ENCODE data around the gene CNGB1. TPM values are rescaled to one million over a fixed set of nuclear protein-coding genes. Genes with fewer than 3 reads are reported as not detected.
A peak's percentile ranks its signal among the peaks of the same experiment; 100 is the strongest.

The CNGB1 gene
- total and polyA plus RNA-seq, 2 of the 13 experiments (the other 11 are each of a cell fraction or from before 2014, with no cell fraction given) = 0.02 to 0.15 TPM

DNA sequence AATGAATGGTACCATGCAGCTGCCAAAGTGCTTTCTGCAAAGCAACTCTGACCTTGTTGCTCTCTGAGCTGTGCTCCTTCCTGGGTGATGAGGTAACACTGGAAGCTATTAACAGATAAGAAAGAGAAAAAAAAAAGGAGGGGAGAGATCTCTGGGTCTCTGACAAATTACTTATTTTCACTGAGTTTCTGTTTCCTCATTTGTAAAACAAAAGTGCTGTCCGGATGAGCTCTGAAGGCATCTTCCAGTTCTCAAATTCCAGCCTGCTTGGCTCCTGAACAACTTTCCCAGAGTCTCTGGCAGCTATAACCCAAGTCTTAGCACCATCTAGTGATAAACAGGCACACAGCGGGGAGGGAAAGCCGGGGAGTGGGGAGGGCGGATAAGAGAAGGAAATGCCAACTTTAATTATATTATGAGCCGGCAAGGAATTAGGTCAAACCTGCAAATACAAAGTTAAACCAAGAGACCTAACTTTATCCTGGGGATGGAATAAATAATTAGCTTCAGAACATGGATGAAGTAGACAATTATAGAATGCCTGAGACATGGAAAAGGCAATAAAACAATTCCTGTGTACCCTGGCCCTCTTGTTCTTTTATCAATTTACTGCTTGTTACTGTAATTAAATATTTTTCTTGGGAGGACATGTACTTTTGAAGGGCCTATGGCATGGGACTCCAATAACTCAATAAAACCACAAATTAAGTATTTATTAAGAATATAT lies 107.3 kb downstream of the CNGB1 start (continued):
- TF ChIP-seq, protein P1, sequence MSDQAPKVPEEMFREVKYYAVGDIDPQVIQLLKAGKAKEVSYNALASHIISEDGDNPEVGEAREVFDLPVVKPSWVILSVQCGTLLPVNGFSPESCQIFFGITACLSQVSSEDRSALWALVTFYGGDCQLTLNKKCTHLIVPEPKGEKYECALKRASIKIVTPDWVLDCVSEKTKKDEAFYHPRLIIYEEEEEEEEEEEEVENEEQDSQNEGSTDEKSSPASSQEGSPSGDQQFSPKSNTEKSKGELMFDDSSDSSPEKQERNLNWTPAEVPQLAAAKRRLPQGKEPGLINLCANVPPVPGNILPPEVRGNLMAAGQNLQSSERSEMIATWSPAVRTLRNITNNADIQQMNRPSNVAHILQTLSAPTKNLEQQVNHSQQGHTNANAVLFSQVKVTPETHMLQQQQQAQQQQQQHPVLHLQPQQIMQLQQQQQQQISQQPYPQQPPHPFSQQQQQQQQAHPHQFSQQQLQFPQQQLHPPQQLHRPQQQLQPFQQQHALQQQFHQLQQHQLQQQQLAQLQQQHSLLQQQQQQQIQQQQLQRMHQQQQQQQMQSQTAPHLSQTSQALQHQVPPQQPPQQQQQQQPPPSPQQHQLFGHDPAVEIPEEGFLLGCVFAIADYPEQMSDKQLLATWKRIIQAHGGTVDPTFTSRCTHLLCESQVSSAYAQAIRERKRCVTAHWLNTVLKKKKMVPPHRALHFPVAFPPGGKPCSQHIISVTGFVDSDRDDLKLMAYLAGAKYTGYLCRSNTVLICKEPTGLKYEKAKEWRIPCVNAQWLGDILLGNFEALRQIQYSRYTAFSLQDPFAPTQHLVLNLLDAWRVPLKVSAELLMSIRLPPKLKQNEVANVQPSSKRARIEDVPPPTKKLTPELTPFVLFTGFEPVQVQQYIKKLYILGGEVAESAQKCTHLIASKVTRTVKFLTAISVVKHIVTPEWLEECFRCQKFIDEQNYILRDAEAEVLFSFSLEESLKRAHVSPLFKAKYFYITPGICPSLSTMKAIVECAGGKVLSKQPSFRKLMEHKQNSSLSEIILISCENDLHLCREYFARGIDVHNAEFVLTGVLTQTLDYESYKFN (CRISPR knock-in tag; conservative IDR thresholded peaks at IDR 0.05) = 0 out of 2 replicates have a peak, but pooled peaks have one; percentile 4
- TF ChIP-seq ZNF75D (CRISPR knock-in tag; IDR thresholded peaks at IDR 0.05; ENCODE audit: borderline replicate concordance) (no peak), ETV6 (CRISPR knock-in tag; conservative IDR thresholded peaks at IDR 0.05) (no peak), FOXO1 (CRISPR knock-in tag; IDR thresholded peaks at IDR 0.05) (peak; percentile 18; the same call in 1 of the 2 replicates), YEATS4 (CRISPR knock-in tag; IDR thresholded peaks at IDR 0.05; ENCODE audit: borderline replicate concordance) (no peak), MZF1 (CRISPR knock-in tag; IDR thresholded peaks at IDR 0.05; ENCODE audit: borderline replicate concordance) (no peak), CEBPB (IDR thresholded peaks at IDR 0.05; ENCODE audit: borderline replicate concordance, low read depth, low read length) (no peak), WIZ (CRISPR knock-in tag; IDR thresholded peaks at IDR 0.05) (no peak), MEIS1 (CRISPR knock-in tag; IDR thresholded peaks at IDR 0.05; ENCODE audit: borderline replicate concordance) (no peak), ZNF569 (CRISPR knock-in tag; IDR thresholded peaks at IDR 0.05; ENCODE audit: borderline replicate concordance) (peak; percentile 79; the same call in 1 of the 2 replicates), TMF1 (CRISPR knock-in tag; IDR thresholded peaks at IDR 0.05; ENCODE audit: low read depth) (no peak)
- TF ChIP-seq, protein P2, sequence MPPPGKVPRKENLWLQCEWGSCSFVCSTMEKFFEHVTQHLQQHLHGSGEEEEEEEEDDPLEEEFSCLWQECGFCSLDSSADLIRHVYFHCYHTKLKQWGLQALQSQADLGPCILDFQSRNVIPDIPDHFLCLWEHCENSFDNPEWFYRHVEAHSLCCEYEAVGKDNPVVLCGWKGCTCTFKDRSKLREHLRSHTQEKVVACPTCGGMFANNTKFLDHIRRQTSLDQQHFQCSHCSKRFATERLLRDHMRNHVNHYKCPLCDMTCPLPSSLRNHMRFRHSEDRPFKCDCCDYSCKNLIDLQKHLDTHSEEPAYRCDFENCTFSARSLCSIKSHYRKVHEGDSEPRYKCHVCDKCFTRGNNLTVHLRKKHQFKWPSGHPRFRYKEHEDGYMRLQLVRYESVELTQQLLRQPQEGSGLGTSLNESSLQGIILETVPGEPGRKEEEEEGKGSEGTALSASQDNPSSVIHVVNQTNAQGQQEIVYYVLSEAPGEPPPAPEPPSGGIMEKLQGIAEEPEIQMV (CRISPR knock-in tag; IDR thresholded peaks at IDR 0.05; ENCODE audit: low read depth) = no peak
- TF ChIP-seq, protein P3, sequence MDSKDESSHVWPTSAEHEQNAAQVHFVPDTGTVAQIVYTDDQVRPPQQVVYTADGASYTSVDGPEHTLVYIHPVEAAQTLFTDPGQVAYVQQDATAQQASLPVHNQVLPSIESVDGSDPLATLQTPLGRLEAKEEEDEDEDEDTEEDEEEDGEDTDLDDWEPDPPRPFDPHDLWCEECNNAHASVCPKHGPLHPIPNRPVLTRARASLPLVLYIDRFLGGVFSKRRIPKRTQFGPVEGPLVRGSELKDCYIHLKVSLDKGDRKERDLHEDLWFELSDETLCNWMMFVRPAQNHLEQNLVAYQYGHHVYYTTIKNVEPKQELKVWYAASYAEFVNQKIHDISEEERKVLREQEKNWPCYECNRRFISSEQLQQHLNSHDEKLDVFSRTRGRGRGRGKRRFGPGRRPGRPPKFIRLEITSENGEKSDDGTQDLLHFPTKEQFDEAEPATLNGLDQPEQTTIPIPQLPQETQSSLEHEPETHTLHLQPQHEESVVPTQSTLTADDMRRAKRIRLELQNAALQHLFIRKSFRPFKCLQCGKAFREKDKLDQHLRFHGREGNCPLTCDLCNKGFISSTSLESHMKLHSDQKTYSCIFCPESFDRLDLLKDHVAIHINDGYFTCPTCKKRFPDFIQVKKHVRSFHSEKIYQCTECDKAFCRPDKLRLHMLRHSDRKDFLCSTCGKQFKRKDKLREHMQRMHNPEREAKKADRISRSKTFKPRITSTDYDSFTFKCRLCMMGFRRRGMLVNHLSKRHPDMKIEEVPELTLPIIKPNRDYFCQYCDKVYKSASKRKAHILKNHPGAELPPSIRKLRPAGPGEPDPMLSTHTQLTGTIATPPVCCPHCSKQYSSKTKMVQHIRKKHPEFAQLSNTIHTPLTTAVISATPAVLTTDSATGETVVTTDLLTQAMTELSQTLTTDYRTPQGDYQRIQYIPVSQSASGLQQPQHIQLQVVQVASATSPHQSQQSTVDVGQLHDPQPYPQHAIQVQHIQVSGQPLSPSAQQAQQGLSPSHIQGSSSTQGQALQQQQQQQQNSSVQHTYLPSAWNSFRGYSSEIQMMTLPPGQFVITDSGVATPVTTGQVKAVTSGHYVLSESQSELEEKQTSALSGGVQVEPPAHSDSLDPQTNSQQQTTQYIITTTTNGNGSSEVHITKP (CRISPR knock-in tag; IDR thresholded peaks at IDR 0.05; ENCODE audit: low read depth) = no peak
- TF ChIP-seq, protein P4, sequence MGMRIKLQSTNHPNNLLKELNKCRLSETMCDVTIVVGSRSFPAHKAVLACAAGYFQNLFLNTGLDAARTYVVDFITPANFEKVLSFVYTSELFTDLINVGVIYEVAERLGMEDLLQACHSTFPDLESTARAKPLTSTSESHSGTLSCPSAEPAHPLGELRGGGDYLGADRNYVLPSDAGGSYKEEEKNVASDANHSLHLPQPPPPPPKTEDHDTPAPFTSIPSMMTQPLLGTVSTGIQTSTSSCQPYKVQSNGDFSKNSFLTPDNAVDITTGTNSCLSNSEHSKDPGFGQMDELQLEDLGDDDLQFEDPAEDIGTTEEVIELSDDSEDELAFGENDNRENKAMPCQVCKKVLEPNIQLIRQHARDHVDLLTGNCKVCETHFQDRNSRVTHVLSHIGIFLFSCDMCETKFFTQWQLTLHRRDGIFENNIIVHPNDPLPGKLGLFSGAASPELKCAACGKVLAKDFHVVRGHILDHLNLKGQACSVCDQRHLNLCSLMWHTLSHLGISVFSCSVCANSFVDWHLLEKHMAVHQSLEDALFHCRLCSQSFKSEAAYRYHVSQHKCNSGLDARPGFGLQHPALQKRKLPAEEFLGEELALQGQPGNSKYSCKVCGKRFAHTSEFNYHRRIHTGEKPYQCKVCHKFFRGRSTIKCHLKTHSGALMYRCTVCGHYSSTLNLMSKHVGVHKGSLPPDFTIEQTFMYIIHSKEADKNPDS (CRISPR knock-in tag; IDR thresholded peaks at IDR 0.05) = no peak
- TF ChIP-seq, protein P5, sequence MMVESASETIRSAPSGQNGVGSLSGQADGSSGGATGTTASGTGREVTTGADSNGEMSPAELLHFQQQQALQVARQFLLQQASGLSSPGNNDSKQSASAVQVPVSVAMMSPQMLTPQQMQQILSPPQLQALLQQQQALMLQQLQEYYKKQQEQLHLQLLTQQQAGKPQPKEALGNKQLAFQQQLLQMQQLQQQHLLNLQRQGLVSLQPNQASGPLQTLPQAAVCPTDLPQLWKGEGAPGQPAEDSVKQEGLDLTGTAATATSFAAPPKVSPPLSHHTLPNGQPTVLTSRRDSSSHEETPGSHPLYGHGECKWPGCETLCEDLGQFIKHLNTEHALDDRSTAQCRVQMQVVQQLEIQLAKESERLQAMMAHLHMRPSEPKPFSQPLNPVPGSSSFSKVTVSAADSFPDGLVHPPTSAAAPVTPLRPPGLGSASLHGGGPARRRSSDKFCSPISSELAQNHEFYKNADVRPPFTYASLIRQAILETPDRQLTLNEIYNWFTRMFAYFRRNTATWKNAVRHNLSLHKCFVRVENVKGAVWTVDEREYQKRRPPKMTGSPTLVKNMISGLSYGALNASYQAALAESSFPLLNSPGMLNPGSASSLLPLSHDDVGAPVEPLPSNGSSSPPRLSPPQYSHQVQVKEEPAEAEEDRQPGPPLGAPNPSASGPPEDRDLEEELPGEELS (CRISPR knock-in tag; IDR thresholded peaks at IDR 0.05) = 0 out of 2 replicates have a peak, but pooled peaks have one; percentile 36

Data from HepG2 (cell line).